A673 (cell line): ENCODE data around the gene ADAMTS12. TPM values are rescaled to one million over a fixed set of nuclear protein-coding genes. Genes with fewer than 3 reads are reported as not detected.

Experiments
- BruUV-seq: library from RNA; stranded (reverse); fragments of 400-500 nt; replicated peaks from 2 replicates; lab custom pipeline; 2021; lab: Mats Ljungman, UMichigan
- CTCF ChIA-PET: fragments of 300-600 bp; sonication (Branson Sonifier 250); formaldehyde crosslinking; loops from one replicate; lab custom pipeline; 2022; ENCODE audit warnings: antibody characterized with exemption; lab: Charles Lee
- POLR2A ChIA-PET: fragments of 300-600 bp; sonication (Branson Sonifier 250); formaldehyde crosslinking; loops from one replicate; lab custom pipeline; 2022; ENCODE audit warnings: antibody characterized with exemption; ENCODE audit not compliant: low non-redundant PET; lab: Charles Lee
- DNase-seq: peaks from one replicate; pipeline ENCODE4 v3.0.0-alpha.2; 2015; ENCODE audit warnings: low spot score
- H3K27ac ChIP-seq: fragments of 200-600 bp; sonication (generic); 2 replicates; pipeline ENCODE4 v1.5.1; 2016; ENCODE audit warnings: mixed run types, low read depth, mild to moderate bottlenecking, mixed read lengths, antibody characterized with exemption, low read length; ENCODE audit not compliant: poor library complexity, severe bottlenecking
- H3K27me3 ChIP-seq: fragments of 200-600 bp; sonication (generic); replicated peaks from 2 replicates; pipeline ENCODE4 v1.6.1; 2017; ENCODE audit warnings: mixed run types, low read depth, mild to moderate bottlenecking, mixed read lengths, antibody characterized with exemption, low read length; ENCODE audit not compliant: insufficient read depth, poor library complexity
- H3K36me3 ChIP-seq: fragments of 200-600 bp; sonication (generic); 2 replicates; pipeline ENCODE4 v1.6.1; 2016; ENCODE audit warnings: mixed run types, mild to moderate bottlenecking, mixed read lengths, antibody characterized with exemption, low read length; ENCODE audit not compliant: insufficient read depth, poor library complexity, severe bottlenecking
- H3K4me1 ChIP-seq: fragments of 200-600 bp; sonication (generic); 2 replicates; pipeline ENCODE4 v1.6.1; 2017; ENCODE audit warnings: mixed run types, mild to moderate bottlenecking, mixed read lengths, antibody characterized with exemption, low read length; ENCODE audit not compliant: insufficient read depth, poor library complexity, severe bottlenecking
- H3K4me3 ChIP-seq: fragments of 200-600 bp; sonication (generic); 2 replicates; pipeline ENCODE4 v1.5.1; 2016; ENCODE audit warnings: low read depth, mixed run types, mild to moderate bottlenecking, mixed read lengths, low read length; ENCODE audit not compliant: poor library complexity, severe bottlenecking
- H3K9me3 ChIP-seq: fragments of 200-600 bp; sonication (generic); 2 replicates; pipeline ENCODE4 v1.6.1; 2016; ENCODE audit warnings: mixed run types, low read depth, mild to moderate bottlenecking, mixed read lengths, antibody characterized with exemption, low read length; ENCODE audit not compliant: poor library complexity, severe bottlenecking
- CTCF ChIP-seq: fragments of 300-800, 200-600 bp; sonication (generic); conservative IDR thresholded peaks from 2 replicates; pipeline ENCODE4 v1.5.1; 2017; ENCODE audit warnings: low read depth, mild to moderate bottlenecking, antibody characterized with exemption, low read length, moderate library complexity, mixed read lengths
- EZH2 ChIP-seq: fragments of 200-600 bp; sonication (generic); IDR thresholded peaks from 2 replicates; pipeline ENCODE4 v1.6.1; 2017; ENCODE audit warnings: borderline replicate concordance, low read depth, mild to moderate bottlenecking, mixed read lengths, antibody characterized with exemption, low read length; ENCODE audit not compliant: poor library complexity, severe bottlenecking
- intact Hi-C: fragments of 100-400 bp; cut with micrococcal nuclease; formaldehyde crosslinking; loops from one replicate; pipeline ENCODE4 v1.10.0; 2022; ENCODE audit not compliant: unreplicated experiment
- total RNA-seq: library from RNA; stranded (reverse); gene quantifications from 2 replicates; pipeline ENCODE4 v1.2.3, GENCODE V29; 2021

The ADAMTS12 gene
- total RNA-seq, 1 experiment from 2014 or later = 0.84 TPM

- H3K27me3 ChIP-seq = no peaks in the 10 kb centered on the region
- DNase-seq = no peak
- intact Hi-C loops = loop anchor here (10.0 kb wide), 1 partner anchor 327 kb away; no protein-coding TSS in a partner anchor
- POLR2A ChIA-PET = no interaction called here
- BruUV-seq = no TSS peak
- H3K9me3 ChIP-seq = no peaks in the 10 kb centered on the region
- H3K27ac ChIP-seq = no peak overlapping the region
- H3K4me3 ChIP-seq = no peak overlapping the region
- H3K36me3 ChIP-seq = peaks cover 21% of the 10 kb centered on the region
- TF ChIP-seq EZH2 (no peak), CTCF (no peak)
- CTCF ChIA-PET = no interaction called here
- peaks cover 5% of the 10 kb centered on the region for H3K4me1 ChIP-seq
Observed at GRCh38 chr5:33477816-33478215, 414.0 kb downstream of the ADAMTS12 start.

- POLR2A ChIA-PET = interaction anchor here (0.6 kb wide), 1 partner anchor 14 kb away, joined by 3 read pairs; no protein-coding TSS in a partner anchor
- H3K4me1 ChIP-seq = no peaks in the 10 kb centered on the region
- DNase-seq = no peak
- no TSS peak for BruUV-seq
- no peaks in the 10 kb centered on the region for H3K9me3 ChIP-seq
- H3K27ac ChIP-seq = no peak overlapping the region
- H3K4me3 ChIP-seq = no peak overlapping the region
- intact Hi-C loops = loop anchor here (10.0 kb wide), 1 partner anchor 328 kb away; no protein-coding TSS in a partner anchor
- no peaks in the 10 kb centered on the region for H3K27me3 ChIP-seq
- peaks cover 28% of the 10 kb centered on the region for H3K36me3 ChIP-seq
- CTCF ChIA-PET = no interaction called here
- TF ChIP-seq EZH2 = no peak
- TF ChIP-seq CTCF = no peak
Observed at GRCh38 chr5:33476992-33477391, 414.8 kb downstream of the ADAMTS12 start.

- CTCF ChIA-PET = no interaction called here
- no TSS peak for BruUV-seq
Observed at GRCh38 chr5:33475706-33476105, 416.1 kb downstream of the ADAMTS12 start.

More at GRCh38 chr5:33475706-33476105, 416.1 kb downstream of the ADAMTS12 start:
- peaks cover 5% of the 10 kb centered on the region for H3K4me1 ChIP-seq
- H3K27ac ChIP-seq = no peak overlapping the region
- no peak for DNase-seq
- H3K36me3 ChIP-seq = peaks cover 41% of the 10 kb centered on the region
- no peak for TF ChIP-seq CTCF
- TF ChIP-seq EZH2 = no peak
- no peaks in the 10 kb centered on the region for H3K9me3 ChIP-seq
- intact Hi-C loops = loop anchor here (10.0 kb wide), 1 partner anchor 329 kb away; no protein-coding TSS in a partner anchor
- no peak overlapping the region for H3K4me3 ChIP-seq
- POLR2A ChIA-PET = no interaction called here
- no peaks in the 10 kb centered on the region for H3K27me3 ChIP-seq
